8988T (cell line): ENCODE data around the gene MYCL.
A peak's percentile ranks its signal among the peaks of the same experiment; 100 is the strongest.
"Not testable (repeated sequence)": the region's sequence is repeated elsewhere in the genome, so short reads cannot be mapped to it uniquely, and the experiment has no call there.

Source experiments
- DNase-seq: peaks from one replicate; pipeline ENCODE4 v3.0.0; 2011

Gene MYCL

GRCh38 chr1:39915499-39916129 lies 13.9 kb upstream of the MYCL start:
- DNase-seq = no peak

GRCh38 chr1:39913136-39913535 lies 11.4 kb upstream of the MYCL start:
- DNase-seq = not testable (repeated sequence)

GRCh38 chr1:39910263-39910662 lies 8.5 kb upstream of the MYCL start:
- DNase-seq = no peak

DNA sequence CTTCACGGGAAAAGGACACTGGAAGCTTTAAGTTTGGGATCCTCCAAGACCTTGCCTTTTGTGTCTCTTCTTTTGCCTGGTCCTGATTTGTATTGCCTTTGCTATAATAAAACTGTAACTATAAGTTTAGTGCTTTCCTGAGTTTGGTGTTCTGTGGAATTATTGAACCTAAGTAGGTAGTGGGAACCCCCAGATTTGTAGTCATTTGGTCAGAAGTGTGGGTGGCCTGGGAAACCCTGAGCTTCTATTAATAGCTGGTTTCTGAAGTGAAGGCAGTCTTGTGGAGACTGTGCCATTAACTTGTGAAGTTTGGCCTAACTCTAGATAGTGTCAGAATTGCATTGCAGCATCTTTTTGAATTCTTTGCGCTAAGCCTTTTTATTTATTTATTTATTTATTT lies 6.8 kb upstream of the MYCL start:
- DNase-seq = no peak

DNA sequence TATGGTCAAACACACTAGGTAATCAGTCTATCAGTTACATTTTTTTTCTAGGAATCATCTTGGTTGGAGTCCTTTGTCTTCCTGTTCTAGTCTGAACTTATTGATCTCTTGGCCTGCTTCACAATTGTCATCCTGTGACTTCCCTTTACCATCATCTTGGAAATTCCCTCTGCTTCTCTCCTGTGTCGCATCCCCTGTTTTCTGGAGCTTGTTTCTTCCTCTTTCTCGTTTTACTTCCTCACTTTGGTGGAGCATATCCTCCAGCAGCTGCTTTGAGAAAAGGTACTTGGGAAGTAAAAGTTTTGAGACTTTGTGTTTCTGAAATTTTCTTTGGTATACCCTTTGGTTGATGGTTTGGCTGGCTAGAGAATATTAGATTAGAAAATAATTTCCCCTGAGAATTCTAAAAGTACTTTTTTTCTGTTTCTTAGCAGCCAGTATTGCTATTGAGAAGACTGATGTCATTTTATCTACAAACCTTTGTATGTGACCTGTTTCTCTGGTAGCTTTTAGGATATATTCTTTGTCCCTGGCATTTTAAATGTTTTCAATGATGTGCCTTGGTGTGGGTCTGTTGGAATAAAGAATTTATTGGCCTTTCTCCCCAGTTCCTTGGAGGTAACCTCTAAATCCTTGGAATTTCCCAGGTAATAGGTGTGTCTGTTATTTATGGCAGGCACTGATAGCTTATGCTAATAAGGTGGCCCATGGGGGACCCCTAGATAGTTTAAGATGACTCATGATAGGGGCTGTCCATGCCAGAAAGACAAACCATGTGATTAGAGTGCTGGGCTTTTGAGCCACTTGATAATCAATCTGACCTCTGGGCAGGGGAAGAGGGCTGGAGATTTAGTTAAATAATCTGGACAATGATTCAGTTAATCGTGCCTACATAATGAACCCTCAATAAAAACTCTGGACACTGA lies 6.1 kb upstream of the MYCL start:
- DNase-seq = no peak

GRCh38 chr1:39905172-39905571 lies 3.5 kb upstream of the MYCL start:
- DNase-seq = no peak

DNA sequence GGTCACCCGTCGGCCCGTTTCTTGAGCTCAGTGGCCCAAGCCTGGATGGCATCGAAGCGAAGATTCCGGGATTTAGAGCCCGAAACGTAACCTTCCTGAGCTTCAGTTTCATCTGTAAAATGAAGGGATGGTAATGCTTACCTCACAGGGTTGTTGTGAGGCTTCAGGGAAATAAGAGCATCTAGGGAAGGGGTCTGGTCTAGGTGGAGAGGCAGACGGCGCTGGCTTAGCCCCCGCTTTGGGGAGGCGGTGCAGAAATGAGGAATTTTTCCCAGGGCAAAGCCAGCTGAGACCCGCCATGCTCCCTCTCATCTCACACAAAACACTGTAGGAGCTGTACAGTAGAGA lies 717 bp upstream of the MYCL start:
- no peak for DNase-seq

DNA sequence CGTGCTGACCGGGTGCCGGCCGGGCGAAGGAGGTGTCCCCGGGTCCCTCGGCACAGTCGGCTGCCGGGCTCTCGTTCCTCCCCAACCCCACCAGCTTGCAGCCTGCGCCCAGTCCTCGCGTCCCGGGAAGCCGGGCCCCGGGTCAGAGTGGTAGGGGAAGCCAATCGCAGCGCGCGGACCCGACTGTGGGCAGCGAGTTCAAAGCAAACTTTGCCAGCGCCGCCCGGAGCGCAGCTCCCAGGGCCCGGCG lies 328 bp downstream of the MYCL start:
- DNase-seq = peak; percentile 48

GRCh38 chr1:39900662-39901463 lies 854 bp downstream of the MYCL start:
- DNase-seq = no peak

GRCh38 chr1:39899611-39900538 lies 1.8 kb downstream of the MYCL start:
- DNase-seq = no peak

DNA sequence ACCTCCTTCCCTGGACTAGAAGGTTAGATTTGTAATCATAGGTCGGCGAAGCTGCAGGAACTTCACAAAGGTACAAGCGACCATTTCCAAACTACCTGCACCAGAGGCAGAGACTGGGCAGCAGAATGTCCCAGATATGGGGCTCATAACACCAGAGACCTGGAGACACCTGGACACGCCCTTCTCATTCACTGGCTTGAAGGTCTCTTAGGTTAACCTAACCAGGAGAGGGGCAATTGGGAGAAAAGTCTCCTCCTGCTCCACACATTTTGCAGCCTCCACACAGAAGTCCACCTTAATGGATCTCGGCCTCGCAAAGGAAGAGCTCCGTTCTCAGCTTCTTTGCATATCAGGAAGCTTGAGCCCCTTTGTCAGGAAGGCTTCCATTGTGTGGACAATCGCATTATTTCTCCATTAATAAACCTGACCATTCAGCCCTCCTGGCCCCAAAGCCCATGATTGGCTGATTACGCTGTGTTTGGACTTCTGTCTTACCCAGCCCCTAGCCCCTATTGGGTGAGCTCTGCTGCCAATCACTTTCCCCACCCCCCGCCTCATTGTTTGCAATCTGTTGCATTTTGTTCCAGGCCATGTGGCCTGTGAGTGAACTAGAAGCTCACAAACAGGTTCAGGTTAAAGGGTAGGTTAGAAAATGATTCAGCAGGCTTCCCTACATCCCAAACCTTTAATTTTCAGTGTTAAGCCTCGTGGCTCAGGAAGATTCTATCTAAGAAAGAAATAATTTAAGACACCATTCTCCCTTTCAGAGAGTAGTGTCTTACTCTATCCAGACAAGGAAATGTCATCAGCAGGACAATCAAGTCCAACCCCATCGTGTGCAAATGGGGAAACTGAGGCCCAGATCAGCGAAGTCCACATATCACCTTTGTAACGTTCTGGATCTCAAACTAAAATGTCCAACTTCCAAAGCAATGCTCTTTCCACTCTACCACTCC lies 2.8 kb downstream of the MYCL start:
- DNase-seq = peak; percentile 78

GRCh38 chr1:39898191-39898590 lies 3.5 kb downstream of the MYCL start:
- DNase-seq = no peak

- DNase-seq = no peak
These were observed 4.6 kb downstream of the MYCL start for GRCh38 chr1:39896909-39897685.

DNA sequence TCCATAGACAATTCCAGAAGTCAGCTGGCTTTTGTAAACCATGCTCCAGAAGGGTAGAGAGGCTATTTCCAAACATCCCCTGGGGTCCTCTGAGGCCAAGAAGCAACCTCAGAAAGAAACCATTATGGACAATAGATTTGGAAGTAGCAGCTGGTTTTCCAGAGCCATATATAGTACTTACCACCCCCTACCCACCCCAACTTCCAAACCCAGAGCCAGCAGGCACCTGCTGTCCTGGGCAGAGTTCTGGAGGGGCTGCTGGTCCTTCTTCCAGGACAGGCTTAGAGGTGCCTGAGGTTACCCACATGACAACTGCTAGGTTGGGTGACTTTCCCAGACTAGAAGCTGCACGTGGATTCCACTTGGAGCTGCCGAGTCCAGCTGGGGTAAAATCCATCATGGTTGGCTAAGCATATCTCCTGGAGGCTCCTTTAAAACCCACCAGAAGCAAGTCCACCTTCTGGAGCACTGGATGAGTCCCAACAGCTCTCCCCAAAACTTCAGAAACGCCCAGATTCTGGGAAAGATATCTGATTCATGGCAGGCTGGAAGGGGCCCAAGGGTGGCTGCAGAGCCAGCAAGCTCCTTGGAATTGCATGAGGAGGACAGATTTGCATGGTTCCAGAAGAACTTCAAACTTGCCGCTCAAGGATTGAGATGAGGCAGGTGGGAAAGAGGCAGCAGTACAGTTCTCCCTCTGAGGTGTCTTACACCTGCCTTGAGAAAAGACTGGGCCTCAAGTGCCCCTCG lies 5.8 kb downstream of the MYCL start:
- no peak for DNase-seq

GRCh38 chr1:39894884-39895495 lies 6.7 kb downstream of the MYCL start:
- no peak for DNase-seq

- no peak for DNase-seq
These were observed 8.8 kb downstream of the MYCL start for GRCh38 chr1:39892601-39893595.

DNA sequence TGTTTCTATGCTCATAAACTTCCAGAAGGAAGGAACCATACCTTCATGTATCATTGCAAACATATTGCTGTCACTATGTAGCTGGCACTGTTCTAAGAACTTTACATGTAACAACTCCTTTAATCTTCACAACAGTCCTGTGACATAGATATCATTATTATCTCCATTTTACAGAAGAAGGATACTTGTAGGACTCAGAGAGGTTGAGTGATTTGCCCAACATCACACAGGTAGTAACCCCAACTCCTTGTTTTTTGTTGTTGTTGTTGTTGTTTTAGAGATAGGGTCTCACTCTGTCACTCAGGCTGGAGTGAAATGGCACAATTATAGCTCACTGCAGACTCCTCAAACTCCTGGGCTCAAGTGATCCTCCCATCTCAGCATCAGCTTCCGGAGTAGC lies 10.8 kb downstream of the MYCL start:
- no peak for DNase-seq

- no peak for DNase-seq
These were observed 11.4 kb downstream of the MYCL start for GRCh38 chr1:39890273-39890672.
